Activated T-cell treated with anti-CD3 and anti-CD28 coated beads, Interleukin-2, amount 50 U/mL, for 72 hours (primary cell): Measurements from ENCODE around the gene ZNF483. TPM values are rescaled to one million over a fixed set of nuclear protein-coding genes. Genes with fewer than 3 reads are reported as not detected.
A peak's percentile ranks its signal among the peaks of the same experiment; 100 is the strongest.
"Not testable (repeated sequence)": the region's sequence is repeated elsewhere in the genome, so short reads cannot be mapped to it uniquely, and the experiment has no call there.

Source experiments
- ATAC-seq, 2 donors: fragments of 150-1000 bp; cut with Tn5 transposase; replicated peaks in 1 of 2; 2 replicates each; pipeline ENCODE4 v1.10.0; 2021; ENCODE audit warnings: moderate library complexity in 2 of 2, mild to moderate bottlenecking in 1 of 2
- DNase-seq, 2 donors: peaks; one replicate each; pipeline ENCODE4 v3.0.0; 2021 to 2022; ENCODE audit warnings: mixed read lengths in 1 of 2
- H3K27ac Mint-ChIP-seq: one replicate; pipeline ENCODE4 v1.8.0; 2022; ENCODE audit warnings: mild to moderate bottlenecking, moderate library complexity, mixed read lengths
- H3K27me3 Mint-ChIP-seq: one replicate; pipeline ENCODE4 v1.8.0; 2022; ENCODE audit warnings: low read depth, mixed read lengths
- H3K36me3 Mint-ChIP-seq, 2 donors: one replicate each; pipeline ENCODE4 v1.8.0; 2022; ENCODE audit warnings: mixed read lengths in 2 of 2, mild to moderate bottlenecking in 1 of 2; ENCODE audit not compliant: insufficient read depth in 2 of 2
- H3K4me1 Mint-ChIP-seq: one replicate; pipeline ENCODE4 v1.8.0; 2022; ENCODE audit warnings: low read depth, mixed read lengths
- H3K4me3 Mint-ChIP-seq, 2 donors: one replicate each; pipeline ENCODE4 v1.8.0; 2022; ENCODE audit warnings: mild to moderate bottlenecking in 2 of 2, mixed read lengths in 2 of 2, moderate library complexity in 2 of 2
- H3K9me3 Mint-ChIP-seq, 2 donors: one replicate each; pipeline ENCODE4 v1.8.0; 2022; ENCODE audit warnings: mixed read lengths in 2 of 2
- total RNA-seq, 2 donors: library from RNA; stranded (reverse); gene quantifications; one replicate each; pipeline ENCODE4 v1.2.3, GENCODE V29; 2022

The ZNF483 gene
- total RNA-seq, 2 donors from 2014 or later, result 2.0 to 3.4 TPM

GRCh38 chr9:111511581-111511980 lies 13.4 kb upstream of the ZNF483 start:
- not testable (repeated sequence) for H3K4me1 Mint-ChIP-seq, H3K27me3 Mint-ChIP-seq, DNase-seq, H3K9me3 Mint-ChIP-seq, H3K36me3 Mint-ChIP-seq, H3K4me3 Mint-ChIP-seq, H3K27ac Mint-ChIP-seq, ATAC-seq

DNA sequence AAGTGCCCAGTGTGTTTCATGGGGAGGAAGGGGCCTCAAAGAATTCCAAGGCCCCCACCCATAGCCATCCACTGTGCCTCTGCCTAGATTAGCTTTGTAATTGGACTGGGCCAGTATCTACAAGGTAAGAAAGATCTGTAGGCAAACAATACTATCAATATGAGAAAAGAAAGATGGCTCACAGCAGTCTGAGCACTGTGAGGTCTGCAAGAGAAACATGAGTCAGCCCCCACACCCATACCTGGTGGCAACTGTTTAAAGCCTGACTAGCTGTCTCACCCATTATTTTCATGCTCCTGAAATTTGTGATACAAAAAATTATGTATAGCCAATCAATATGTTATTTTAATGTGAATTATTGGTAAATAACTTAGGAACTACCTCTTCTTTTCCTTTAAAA lies 10.0 kb upstream of the ZNF483 start:
- Mint-ChIP-seq H3K36me3 (peaks cover 0 to 1% of the 10 kb centered on the region in 2 donors), H3K4me1 (peaks cover 9% of the 10 kb centered on the region), H3K27me3 (no peaks in the 10 kb centered on the region), H3K9me3 (peaks cover 3 to 4% of the 10 kb centered on the region in 2 donors), H3K4me3 (no peak overlapping the region), H3K27ac (no peak overlapping the region)
- DNase-seq, result no peak
- ATAC-seq, result peak; percentile 59 to 72

GRCh38 chr9:111516061-111516465 lies 8.9 kb upstream of the ZNF483 start:
- peaks cover 3% of the 10 kb centered on the region in 2 donors for H3K9me3 Mint-ChIP-seq
- no peak for DNase-seq
- H3K4me1 Mint-ChIP-seq, result peaks cover 9% of the 10 kb centered on the region
- H3K4me3 Mint-ChIP-seq, result no peak overlapping the region
- no peaks in the 10 kb centered on the region for H3K36me3 Mint-ChIP-seq
- ATAC-seq, result peak in 1 of 2 donors; percentile 35
- H3K27ac Mint-ChIP-seq, result no peak overlapping the region
- no peaks in the 10 kb centered on the region for H3K27me3 Mint-ChIP-seq

DNA sequence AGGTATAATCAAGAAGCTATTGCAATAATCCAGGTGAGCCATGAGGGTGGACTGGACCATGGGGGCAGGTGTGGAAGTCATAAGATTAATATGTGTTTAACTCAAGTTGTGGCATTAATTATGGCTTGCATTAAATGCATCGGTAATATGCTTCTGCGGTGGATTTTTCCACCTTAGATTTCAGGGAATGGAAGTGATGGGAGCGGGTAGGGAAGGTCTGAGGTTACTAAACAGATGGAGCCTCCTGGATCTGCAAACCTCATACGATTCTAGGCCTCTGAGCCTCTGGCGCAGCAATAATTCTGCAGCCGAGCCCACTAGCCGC lies 286 bp upstream of the ZNF483 start:
- peaks cover 9% of the 10 kb centered on the region for H3K27me3 Mint-ChIP-seq
- H3K9me3 Mint-ChIP-seq, result peaks cover 0 to 2% of the 10 kb centered on the region in 2 donors
- peaks cover 25% of the 10 kb centered on the region for H3K4me1 Mint-ChIP-seq
- no peak for DNase-seq
- peaks cover 3 to 10% of the 10 kb centered on the region in 2 donors for H3K36me3 Mint-ChIP-seq
- H3K4me3 Mint-ChIP-seq, result peak overlapping the region; percentile 87 to 89
- no peak for ATAC-seq
- peak overlapping the region; percentile 34 for H3K27ac Mint-ChIP-seq

DNA sequence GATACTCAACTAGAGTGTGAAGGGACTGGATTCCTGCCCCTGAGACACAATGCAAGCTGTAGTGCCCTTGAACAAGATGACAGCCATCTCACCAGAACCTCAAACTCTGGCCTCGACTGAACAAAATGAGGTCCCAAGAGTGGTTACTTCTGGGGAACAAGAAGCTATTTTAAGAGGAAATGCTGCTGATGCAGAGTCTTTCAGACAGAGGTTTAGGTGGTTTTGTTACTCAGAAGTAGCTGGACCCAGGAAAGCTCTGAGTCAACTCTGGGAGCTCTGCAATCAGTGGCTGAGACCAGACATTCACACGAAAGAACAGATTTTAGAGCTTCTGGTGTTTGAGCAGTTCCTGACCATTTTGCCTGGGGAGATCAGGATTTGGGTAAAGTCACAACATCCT lies 2.4 kb downstream of the ZNF483 start:
- H3K27ac Mint-ChIP-seq, result no peak overlapping the region
- ATAC-seq, result peak; percentile 77 to 83
- peak; percentile 34 to 36 for DNase-seq
- H3K9me3 Mint-ChIP-seq, result peaks cover 0 to 2% of the 10 kb centered on the region in 2 donors
- peaks cover 9% of the 10 kb centered on the region for H3K27me3 Mint-ChIP-seq
- H3K4me1 Mint-ChIP-seq, result peaks cover 25% of the 10 kb centered on the region
- peaks cover 6 to 14% of the 10 kb centered on the region in 2 donors for H3K36me3 Mint-ChIP-seq
- H3K4me3 Mint-ChIP-seq, result peak overlapping the region in 1 of 2 donors; percentile 48

- Mint-ChIP-seq H3K4me1 (peaks cover 20% of the 10 kb centered on the region), H3K27me3 (no peaks in the 10 kb centered on the region), H3K4me3 (no peak overlapping the region), H3K27ac (no peak overlapping the region), H3K36me3 (peaks cover 18 to 20% of the 10 kb centered on the region in 2 donors), H3K9me3 (peaks cover 5 to 10% of the 10 kb centered on the region in 2 donors)
- no peak for ATAC-seq
- no peak for DNase-seq
Observed at GRCh38 chr9:111529787-111530186, 4.8 kb downstream of the ZNF483 start.

GRCh38 chr9:111531716-111532115 lies 6.7 kb downstream of the ZNF483 start:
- ATAC-seq, result no peak
- H3K4me1 Mint-ChIP-seq, result peaks cover 6% of the 10 kb centered on the region
- no peak overlapping the region for H3K27ac Mint-ChIP-seq
- peaks cover 19 to 21% of the 10 kb centered on the region in 2 donors for H3K36me3 Mint-ChIP-seq
- no peaks in the 10 kb centered on the region for H3K27me3 Mint-ChIP-seq
- DNase-seq, result no peak
- peaks cover 7 to 13% of the 10 kb centered on the region in 2 donors for H3K9me3 Mint-ChIP-seq
- H3K4me3 Mint-ChIP-seq, result no peak overlapping the region

- no peak for ATAC-seq
- Mint-ChIP-seq H3K36me3 (peaks cover 19 to 24% of the 10 kb centered on the region in 2 donors), H3K27ac (no peak overlapping the region)
Observed at GRCh38 chr9:111533099-111533790, 8.3 kb downstream of the ZNF483 start.

DNA sequence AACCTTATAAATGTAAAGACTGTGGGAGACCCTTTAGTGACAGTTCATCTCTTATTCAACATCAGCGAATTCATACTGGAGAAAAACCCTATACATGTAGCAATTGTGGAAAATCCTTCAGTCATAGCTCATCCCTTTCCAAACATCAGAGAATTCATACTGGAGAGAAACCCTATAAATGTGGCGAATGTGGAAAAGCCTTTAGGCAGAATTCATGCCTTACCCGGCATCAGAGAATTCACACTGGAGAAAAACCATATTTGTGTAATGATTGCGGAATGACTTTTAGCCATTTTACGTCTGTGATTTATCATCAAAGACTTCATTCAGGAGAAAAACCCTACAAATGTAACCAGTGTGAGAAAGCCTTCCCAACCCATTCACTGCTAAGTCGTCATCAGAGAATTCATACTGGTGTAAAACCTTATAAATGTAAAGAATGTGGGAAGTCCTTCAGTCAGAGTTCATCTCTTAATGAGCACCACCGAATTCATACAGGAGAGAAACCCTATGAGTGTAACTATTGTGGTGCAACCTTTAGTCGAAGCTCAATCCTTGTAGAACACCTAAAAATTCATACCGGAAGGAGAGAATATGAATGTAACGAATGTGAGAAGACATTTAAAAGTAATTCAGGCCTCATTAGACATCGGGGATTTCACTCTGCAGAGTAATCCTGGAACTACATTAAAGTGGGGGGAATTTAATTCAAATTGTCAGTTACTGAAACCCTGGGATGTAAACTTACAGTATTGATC lies 17.7 kb downstream of the ZNF483 start:
- Mint-ChIP-seq H3K9me3 (peaks cover 28 to 37% of the 10 kb centered on the region in 2 donors), H3K36me3 (peaks cover 30 to 57% of the 10 kb centered on the region in 2 donors), H3K4me1 (no peaks in the 10 kb centered on the region), H3K4me3 (no peak overlapping the region), H3K27me3 (no peaks in the 10 kb centered on the region), H3K27ac (no peak overlapping the region)
- no peak for DNase-seq
- no peak for ATAC-seq

More at GRCh38 chr9:111533099-111533790, 8.3 kb downstream of the ZNF483 start:
- Mint-ChIP-seq H3K27me3 (no peaks in the 10 kb centered on the region), H3K4me1 (no peaks in the 10 kb centered on the region), H3K9me3 (peaks cover 7 to 13% of the 10 kb centered on the region in 2 donors), H3K4me3 (no peak overlapping the region)
- no peak for DNase-seq

- peaks cover 23 to 30% of the 10 kb centered on the region in 2 donors for H3K9me3 Mint-ChIP-seq
- H3K27me3 Mint-ChIP-seq, result no peaks in the 10 kb centered on the region
- no peak overlapping the region for H3K27ac Mint-ChIP-seq
- peaks cover 24 to 47% of the 10 kb centered on the region in 2 donors for H3K36me3 Mint-ChIP-seq
- H3K4me3 Mint-ChIP-seq, result no peak overlapping the region
- no peaks in the 10 kb centered on the region for H3K4me1 Mint-ChIP-seq
- no peak for ATAC-seq
- DNase-seq, result no peak
Observed at GRCh38 chr9:111548623-111549022, 23.6 kb downstream of the ZNF483 start.

DNA sequence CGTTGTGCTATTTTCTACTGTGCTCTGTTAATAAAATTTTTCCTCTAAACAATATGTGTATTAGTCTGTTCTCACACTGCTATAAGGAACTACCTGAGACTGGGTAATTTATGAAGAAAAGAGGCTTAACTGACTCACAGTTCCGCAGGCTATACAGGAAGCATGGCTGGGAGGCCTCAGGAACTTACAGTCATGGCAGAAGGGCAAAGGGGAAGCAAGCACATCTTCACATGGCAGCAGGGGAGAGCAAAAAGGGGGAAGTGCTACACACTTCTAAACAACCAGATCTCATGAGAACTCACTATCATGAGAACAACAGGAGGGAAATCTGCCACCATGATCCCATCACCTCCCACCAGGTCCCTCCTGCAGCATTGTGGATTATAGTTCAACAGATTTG lies 30.4 kb downstream of the ZNF483 start:
- DNase-seq, H3K4me1 Mint-ChIP-seq, H3K4me3 Mint-ChIP-seq, H3K27ac Mint-ChIP-seq, H3K27me3 Mint-ChIP-seq, ATAC-seq: not testable (repeated sequence)
- H3K36me3 Mint-ChIP-seq, result peaks cover 22 to 27% of the 10 kb centered on the region in 2 donors
- peaks cover 16 to 32% of the 10 kb centered on the region in 2 donors for H3K9me3 Mint-ChIP-seq

DNA sequence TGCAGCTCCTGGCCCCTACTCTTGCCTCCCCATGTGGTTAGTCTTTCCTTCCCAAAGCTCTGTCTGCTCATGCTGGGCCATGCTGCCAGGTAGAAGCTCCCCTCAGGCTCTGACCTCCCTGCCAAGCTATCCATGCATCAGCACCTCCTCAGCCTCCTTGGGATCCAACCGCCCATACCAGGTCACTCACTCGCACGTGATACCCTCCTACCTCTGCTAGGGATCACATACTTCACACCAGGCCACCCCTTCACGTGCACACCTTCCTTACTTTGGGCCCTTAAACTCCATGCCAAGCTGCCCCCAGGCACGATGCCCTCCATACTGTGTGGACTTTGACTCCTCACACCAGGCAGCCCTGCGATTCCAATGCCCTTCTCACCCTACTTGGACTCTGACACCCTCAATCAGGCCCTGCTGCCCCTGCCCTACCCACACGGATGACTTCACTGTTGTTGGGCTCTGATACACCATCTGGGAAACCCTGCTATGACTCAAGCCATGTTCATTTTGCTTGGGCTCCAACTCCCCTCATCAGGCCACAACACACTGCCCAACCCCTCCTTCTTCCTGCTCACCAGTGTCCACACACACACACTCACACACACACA lies 34.1 kb downstream of the ZNF483 start:
- DNase-seq (no peak), ATAC-seq (no peak)
- Mint-ChIP-seq H3K4me1 (no peaks in the 10 kb centered on the region), H3K27me3 (no peaks in the 10 kb centered on the region), H3K27ac (no peak overlapping the region), H3K9me3 (peaks cover 14 to 27% of the 10 kb centered on the region in 2 donors), H3K36me3 (peaks cover 18 to 19% of the 10 kb centered on the region in 2 donors), H3K4me3 (no peak overlapping the region)

DNA sequence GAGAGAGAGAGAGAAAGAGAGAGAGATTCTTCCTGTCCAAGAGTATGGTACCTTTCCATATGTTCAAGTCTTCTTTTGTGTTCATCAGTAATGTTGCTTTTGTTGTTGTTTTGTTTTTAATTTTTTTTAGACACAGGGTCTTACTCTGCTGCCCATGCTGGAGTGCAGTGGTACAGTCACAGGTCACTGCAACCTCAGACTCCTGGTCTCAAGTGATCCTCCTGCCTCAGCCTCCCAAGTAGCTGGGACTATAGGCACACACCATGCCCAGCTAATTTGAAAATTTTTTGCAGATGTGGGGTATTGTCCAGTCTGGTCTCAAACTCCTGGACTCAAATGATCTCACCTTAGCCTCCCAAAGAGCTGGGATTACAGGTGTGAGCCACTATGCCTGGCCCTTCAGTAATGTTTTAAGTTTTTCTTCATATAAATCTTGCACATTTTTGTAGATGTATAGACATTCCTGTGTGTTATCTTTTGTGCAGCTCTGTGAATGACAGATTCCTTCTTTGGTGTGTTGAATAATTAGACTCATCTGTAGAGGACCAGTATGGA lies 36.3 kb downstream of the ZNF483 start:
- no peak for ATAC-seq
- peaks cover 4 to 16% of the 10 kb centered on the region in 2 donors for H3K9me3 Mint-ChIP-seq
- H3K27ac Mint-ChIP-seq, result no peak overlapping the region

More for the DNA sequence above, 36.3 kb downstream of the ZNF483 start:
- H3K4me3 Mint-ChIP-seq, result no peak overlapping the region
- peaks cover 11 to 12% of the 10 kb centered on the region in 2 donors for H3K36me3 Mint-ChIP-seq
- H3K27me3 Mint-ChIP-seq, result no peaks in the 10 kb centered on the region
- no peak for DNase-seq
- no peaks in the 10 kb centered on the region for H3K4me1 Mint-ChIP-seq
